SH-SY5Y (cell line): ENCODE measurements around the gene CALD1.
A peak's percentile ranks its signal among the peaks of the same experiment; 100 is the strongest.

Experiments
- GATA2 ChIP-seq: IDR thresholded peaks from 2 replicates; pipeline ENCODE4 v1.6.1; 2011; ENCODE audit warnings: mild to moderate bottlenecking, low read depth, low read length
- GATA3 ChIP-seq: IDR thresholded peaks from 2 replicates; pipeline ENCODE4 v1.6.1; 2011; ENCODE audit warnings: low read depth, mild to moderate bottlenecking, low read length, moderate library complexity

Gene CALD1

DNA sequence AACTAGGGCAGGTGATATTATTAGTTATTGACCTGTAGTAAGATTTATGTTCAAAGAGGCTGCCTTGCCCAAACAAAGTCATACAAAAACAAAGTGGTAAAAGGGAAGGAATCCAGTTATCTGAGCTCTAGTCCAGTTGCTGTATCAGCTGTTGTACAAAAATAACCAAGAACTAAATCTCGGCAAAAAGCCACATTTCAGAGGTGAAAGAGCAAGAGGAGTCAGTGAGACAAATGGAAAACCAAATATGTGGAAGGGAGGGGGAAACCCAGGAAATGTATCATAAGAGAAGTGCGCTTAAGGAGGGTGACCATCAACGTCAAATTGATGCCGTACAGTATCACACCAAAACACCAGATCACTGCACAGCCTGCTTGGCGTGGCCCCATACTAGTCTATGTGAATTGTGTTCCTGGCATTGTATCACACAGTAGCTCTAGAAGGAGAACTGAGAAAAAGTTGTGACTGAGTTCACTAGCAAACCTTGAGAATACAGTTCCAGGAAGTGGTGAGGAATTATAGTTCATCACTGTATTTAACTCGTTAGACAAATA is 213.3 kb downstream of the CALD1 start:
- TF ChIP-seq GATA2 = no peak
- no peak for TF ChIP-seq GATA3

DNA sequence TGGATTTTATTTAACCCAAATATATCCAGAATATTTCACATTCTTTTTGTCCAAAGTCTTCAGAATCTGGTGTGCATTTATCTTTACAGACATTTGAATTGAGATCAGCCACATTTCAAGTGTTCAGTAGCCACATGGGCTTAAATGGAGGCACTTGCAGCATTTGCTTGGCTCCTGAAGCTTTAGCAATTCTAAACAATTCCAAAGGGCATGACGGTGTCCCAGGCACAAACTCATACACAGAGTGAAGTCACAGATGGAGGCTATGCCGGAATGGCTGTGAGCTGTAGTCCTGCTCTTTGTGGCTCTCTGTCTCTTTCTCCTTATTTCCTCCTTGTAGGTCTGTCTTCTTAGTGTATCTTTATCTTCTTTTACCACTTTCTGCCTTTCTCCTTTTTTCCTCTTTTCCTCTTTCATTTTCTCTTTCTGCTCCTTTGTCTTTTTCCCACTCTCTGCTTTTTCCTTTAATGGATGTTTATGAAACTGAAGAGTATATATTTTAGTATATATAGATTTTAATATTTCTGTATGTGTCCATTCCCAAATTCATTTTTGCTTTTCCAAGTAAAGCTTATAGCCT is 214.5 kb downstream of the CALD1 start:
- TF ChIP-seq GATA3 (no peak), GATA2 (no peak)

DNA sequence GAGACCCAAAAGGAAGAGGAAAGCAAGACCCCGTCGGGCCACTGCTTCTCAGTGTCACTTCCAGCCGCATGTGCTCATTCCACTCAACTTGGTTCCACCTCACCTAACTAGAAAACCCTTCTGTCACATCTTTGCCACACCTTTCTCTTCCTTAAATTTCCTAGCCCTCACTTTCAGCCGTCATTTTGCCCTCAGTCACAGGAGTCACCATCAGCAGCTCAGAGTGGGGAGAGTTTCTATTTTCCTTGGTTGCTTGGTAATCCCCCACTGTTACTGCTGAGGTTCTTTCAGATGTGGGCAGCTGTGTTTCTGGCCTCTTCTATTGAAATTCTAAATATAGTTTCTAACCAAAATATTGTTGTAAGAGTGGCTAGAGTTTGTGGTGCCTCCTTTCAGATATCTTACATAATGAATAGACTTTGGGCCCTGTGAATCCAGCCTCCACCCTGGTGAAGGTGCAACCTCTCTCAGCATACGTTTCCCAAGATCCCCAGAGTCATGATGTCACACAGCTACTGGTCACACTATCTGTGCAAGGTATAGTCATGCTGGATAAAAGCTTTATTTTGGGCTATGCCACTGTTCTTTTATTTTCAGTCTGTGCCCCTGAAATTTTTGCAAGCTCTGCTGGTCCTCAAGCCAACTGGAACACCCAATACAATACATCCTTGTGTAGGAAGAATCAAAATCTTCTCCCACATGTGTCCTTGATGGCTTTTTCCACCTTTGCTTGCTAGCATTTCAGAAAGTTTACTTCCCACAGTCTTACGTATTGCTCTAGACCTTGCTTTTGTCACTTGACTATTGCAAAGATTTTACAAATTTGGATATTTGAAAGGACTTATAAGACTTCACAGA is 216.0 kb downstream of the CALD1 start:
- no peak for TF ChIP-seq GATA3
- no peak for TF ChIP-seq GATA2

DNA sequence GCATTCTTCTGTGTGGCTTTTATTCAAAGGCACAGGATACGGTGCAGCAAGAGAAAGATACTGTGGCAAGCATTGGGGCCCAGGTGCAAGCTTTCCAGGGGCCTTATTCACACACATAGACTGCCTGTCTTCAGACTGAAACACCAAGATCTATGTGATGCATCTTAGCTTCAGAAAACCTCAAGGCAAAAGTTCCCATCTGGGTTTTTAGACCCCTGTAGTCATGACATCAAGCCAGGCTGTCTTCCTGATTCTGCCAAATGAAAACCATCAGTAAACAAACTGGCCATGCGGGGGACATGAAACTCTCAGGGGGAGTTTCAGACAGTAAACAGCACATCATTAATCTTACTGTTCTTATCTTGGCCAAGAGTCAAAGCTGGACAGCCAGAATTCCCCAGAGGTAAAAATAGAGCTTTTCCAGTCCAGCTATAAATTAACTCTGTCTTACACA is 216.7 kb downstream of the CALD1 start:
- TF ChIP-seq GATA2 (peak; percentile 62), GATA3 (no peak; the same call in 1 of the 2 replicates)

DNA sequence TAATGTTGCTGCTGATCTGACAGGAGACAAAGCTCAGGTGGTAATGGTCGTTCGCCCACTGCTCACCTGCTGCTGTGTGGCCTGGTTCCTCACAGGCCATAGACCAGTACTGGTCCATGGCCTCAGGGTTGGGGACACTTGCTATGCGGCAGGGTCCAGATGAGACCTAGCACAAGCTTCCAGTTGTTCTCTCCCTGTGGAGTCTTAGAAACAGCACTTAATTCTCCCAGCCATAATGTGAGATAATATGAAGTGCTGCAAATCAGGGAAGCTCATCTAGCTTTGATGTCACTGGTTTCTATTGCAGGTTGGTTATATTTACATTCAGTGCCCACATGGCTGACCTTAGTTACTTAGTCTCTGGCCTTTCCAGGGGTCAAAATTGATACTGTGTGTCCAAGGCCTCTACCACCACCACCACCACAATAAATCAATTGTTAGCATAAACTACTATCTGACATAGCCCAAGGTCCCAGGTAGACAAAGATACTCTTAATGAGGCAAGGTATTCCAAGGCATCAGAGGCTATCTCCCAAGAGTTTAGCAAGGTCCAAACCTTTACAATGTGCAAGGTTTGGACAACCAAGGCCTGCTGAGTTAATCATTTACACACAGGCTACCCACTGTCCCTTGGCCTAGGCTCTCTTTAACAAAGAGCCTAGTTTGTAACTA is 217.9 kb downstream of the CALD1 start:
- no peak for TF ChIP-seq GATA2
- TF ChIP-seq GATA3 = no peak

DNA sequence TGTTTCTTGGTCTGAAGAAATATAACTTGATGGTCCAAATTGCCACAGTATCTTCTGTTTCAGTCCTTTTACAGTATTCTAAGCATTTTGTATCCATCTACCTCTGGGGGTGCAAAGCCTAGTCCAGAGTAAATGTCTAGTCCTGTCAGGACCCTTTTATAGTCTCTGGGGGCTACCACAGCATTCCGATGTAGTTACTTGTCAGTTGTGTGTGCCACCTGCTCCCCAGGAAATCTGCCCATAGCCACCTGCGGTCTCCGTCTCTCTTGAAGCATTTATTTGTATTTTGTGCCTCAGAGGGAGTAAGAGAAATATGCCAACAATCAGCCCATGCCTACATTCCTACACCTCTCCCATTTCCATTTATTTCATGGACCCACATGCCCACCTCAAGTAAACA is 219.7 kb downstream of the CALD1 start:
- TF ChIP-seq GATA3 = no peak
- no peak for TF ChIP-seq GATA2

DNA sequence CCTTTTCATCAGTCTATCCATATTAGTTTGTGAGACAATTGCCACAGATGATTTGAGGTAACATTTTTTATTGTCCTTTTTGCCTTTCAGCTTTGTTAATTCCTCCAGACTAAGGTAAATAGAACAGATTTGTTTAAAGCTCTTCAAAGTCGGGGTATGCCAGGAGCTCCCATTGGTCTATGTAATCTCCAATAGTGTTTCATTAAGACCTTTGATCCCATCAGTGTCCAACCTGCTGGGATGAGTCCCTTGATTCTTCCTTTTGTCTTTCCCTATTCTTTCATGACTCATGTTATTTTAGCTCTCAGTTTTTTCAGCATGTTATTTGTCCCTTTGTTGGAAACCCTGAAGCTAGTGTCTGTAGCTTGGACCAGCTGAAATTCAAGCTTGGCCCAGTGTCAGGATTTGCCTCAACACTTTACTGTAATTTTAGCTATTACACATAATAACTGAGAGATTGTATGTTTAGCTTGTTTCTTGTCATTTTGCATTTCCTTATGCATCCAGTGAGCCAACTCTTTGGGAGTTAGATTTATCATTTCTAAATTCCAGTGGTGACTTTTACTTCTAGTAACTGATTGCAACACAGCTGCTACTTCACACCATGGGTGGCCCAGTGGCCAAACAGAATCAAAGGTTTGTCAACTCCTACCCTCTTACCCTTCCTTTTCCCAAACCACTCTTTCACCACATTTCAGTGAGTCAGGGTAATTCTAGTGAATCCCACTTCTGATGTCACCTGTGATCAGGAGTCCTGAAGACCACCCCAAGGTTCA is 222.1 kb downstream of the CALD1 start:
- TF ChIP-seq GATA3 (no peak), GATA2 (no peak)

DNA sequence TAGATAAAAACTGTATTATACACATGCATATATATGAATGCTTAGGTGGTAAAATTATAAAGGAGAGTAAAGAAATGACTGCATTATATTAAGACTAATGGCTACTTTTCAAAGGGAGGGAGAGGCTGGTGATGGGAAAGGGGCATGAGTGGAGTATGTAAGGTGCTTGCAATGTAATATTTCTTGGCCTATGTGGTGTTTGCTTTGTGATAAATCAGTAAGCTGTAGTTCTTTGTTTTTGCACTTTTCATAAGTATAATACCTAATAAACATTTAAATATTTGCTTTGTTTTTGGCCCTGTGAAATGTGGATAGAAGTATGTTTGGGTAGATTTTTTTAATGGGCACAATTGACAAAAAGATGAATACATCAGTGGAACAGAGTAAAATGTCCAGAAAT is 232.8 kb downstream of the CALD1 start:
- TF ChIP-seq GATA3 (no peak), GATA2 (no peak)
